ENCODE data around the gene MYOG.

MYOG gene

GRCh38 chr1:203038217-203038741, 47.5 kb downstream of the MYOG start:
- no peak overlapping the region for H3K27ac ChIP-seq
- TF ChIP-seq ZFX (IDR thresholded peaks at IDR 0.05) (no peak), CTCF (conservative IDR thresholded peaks at IDR 0.05) (no peak)

- no peak overlapping the region for H3K27ac ChIP-seq
These were observed 48.2 kb downstream of the MYOG start for GRCh38 chr1:203037509-203038190.

GRCh38 chr1:203036537-203036936, 49.3 kb downstream of the MYOG start:
- TF ChIP-seq CTCF (conservative IDR thresholded peaks at IDR 0.05): no peak
- no peak for TF ChIP-seq ZFX (IDR thresholded peaks at IDR 0.05)
- no peak overlapping the region for H3K27ac ChIP-seq

More at GRCh38 chr1:203037509-203038190, 48.2 kb downstream of the MYOG start:
- no peak for TF ChIP-seq ZFX (IDR thresholded peaks at IDR 0.05)
- no peak for TF ChIP-seq CTCF (conservative IDR thresholded peaks at IDR 0.05)

GRCh38 chr1:203036135-203036534, 49.7 kb downstream of the MYOG start:
- H3K27ac ChIP-seq: no peak overlapping the region
- no peak for TF ChIP-seq ZFX (IDR thresholded peaks at IDR 0.05)

GRCh38 chr1:203035111-203036000, 50.5 kb downstream of the MYOG start:
- no peak for TF ChIP-seq ZFX (IDR thresholded peaks at IDR 0.05)
- TF ChIP-seq CTCF (conservative IDR thresholded peaks at IDR 0.05): no peak
- no peak overlapping the region for H3K27ac ChIP-seq

- H3K27ac ChIP-seq: no peak overlapping the region
- no peak for TF ChIP-seq ZFX (IDR thresholded peaks at IDR 0.05)
- TF ChIP-seq CTCF (conservative IDR thresholded peaks at IDR 0.05): no peak
These were observed 51.2 kb downstream of the MYOG start for GRCh38 chr1:203034422-203035110.

- no peak for TF ChIP-seq ZFX (IDR thresholded peaks at IDR 0.05)
- TF ChIP-seq CTCF (conservative IDR thresholded peaks at IDR 0.05): no peak
- H3K27ac ChIP-seq: no peak overlapping the region
These were observed 51.9 kb downstream of the MYOG start for GRCh38 chr1:203033917-203034316.
